Esophagus muscularis mucosa (tissue), 3 donors: ENCODE results near the gene S100A3.
"Not testable (repeated sequence)": the region's sequence is repeated elsewhere in the genome, so short reads cannot be mapped to it uniquely, and the experiment has no call there.

ENCODE experiments used
- POLR2A ChIP-seq: fragments of 450-650 bp; IDR thresholded peaks from one replicate; pipeline ENCODE4 v1.6.1; 2017; ENCODE audit warnings: antibody characterized with exemption, moderate library complexity, mild to moderate bottlenecking, low read depth
- TF ChIP-seq, protein P1 (sequence below), 3 experiments: fragments of 200-600 bp in 2 of 3; fragments of 450-650 bp in 1 of 3; sonication (generic) in 2 of 3; IDR thresholded peaks; one replicate each; pipeline ENCODE4 v1.5.1; 2017 to 2019; ENCODE audit warnings: antibody characterized with exemption in 3 of 3, mild to moderate bottlenecking in 2 of 3, moderate library complexity in 1 of 3

DNA sequence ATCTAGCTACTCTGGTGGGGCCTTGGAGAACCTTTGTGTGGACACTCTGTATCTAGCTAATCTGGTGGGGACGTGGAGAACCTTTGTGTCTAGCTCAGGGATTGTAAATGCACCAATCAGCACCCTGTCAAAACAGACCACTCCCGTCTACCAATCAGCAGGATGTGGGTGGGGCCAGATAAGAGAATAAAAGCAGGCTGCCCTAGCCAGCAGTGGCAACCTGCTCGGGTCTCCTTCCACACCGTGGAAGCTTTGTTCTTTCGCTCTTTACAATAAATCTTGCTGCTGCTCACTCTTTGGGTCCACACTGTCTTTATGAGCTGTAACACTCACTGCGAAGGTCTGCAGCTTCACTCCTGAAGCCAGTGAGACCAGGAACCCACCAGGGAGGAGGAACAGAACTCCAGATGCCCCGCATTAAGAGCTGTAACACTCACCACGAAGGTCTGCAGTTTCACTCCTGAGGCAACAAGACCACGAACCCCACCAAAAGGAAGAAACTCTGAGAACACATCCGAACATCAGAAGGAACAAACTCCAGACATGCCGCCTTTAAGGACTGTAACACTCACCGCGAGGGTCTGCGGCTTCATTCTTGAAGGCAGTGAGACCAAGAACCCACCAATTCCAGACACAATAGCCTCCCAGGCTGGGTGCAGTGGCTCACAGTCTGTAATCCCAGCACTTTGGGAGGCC, 26.6 kb downstream of the S100A3 start:
- TF ChIP-seq, protein P1, sequence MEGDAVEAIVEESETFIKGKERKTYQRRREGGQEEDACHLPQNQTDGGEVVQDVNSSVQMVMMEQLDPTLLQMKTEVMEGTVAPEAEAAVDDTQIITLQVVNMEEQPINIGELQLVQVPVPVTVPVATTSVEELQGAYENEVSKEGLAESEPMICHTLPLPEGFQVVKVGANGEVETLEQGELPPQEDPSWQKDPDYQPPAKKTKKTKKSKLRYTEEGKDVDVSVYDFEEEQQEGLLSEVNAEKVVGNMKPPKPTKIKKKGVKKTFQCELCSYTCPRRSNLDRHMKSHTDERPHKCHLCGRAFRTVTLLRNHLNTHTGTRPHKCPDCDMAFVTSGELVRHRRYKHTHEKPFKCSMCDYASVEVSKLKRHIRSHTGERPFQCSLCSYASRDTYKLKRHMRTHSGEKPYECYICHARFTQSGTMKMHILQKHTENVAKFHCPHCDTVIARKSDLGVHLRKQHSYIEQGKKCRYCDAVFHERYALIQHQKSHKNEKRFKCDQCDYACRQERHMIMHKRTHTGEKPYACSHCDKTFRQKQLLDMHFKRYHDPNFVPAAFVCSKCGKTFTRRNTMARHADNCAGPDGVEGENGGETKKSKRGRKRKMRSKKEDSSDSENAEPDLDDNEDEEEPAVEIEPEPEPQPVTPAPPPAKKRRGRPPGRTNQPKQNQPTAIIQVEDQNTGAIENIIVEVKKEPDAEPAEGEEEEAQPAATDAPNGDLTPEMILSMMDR (IDR thresholded peaks at IDR 0.05) = not testable (repeated sequence)
- TF ChIP-seq POLR2A = not testable (repeated sequence)
